Measurements from ENCODE around the gene CDK5RAP1.
"Not testable (repeated sequence)": the region's sequence is repeated elsewhere in the genome, so short reads cannot be mapped to it uniquely, and the experiment has no call there.

Gene CDK5RAP1, protein sequence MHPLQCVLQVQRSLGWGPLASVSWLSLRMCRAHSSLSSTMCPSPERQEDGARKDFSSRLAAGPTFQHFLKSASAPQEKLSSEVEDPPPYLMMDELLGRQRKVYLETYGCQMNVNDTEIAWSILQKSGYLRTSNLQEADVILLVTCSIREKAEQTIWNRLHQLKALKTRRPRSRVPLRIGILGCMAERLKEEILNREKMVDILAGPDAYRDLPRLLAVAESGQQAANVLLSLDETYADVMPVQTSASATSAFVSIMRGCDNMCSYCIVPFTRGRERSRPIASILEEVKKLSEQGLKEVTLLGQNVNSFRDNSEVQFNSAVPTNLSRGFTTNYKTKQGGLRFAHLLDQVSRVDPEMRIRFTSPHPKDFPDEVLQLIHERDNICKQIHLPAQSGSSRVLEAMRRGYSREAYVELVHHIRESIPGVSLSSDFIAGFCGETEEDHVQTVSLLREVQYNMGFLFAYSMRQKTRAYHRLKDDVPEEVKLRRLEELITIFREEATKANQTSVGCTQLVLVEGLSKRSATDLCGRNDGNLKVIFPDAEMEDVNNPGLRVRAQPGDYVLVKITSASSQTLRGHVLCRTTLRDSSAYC

DNA sequence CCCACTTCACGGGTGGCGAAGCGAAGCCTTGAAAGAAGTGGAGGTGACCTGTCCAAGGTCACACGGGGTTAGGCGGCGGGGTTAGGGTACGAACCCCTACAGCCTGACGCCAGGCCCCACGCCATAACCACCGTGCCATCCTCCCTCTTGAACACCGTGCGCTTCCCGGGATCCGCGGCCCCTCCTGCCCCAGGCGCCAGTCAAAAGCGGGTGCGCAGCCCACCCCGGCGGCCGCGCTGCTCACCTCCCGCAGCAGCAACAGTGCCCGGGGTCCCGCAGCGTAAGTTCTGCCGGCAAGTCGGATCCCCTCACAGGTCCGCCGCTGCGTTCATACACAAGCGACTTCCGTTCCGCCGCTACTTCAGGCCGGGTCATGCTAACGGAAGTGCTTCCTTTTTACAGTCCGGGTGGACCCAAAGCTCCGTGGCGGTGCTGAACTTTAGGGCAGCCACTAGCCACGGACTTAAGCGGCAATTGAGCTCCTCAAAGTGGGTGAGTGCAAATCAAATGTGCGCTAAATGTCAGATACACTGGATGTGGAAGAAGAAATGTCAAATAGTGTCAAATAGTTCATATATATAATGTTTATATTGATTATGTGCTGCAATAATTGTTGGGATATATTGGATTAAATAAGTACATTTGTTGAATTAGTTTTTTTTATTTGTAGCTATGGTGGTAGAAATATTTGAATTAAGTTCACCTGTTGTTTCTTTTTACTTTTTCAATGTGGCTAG, at the start of gene CDK5RAP1:
CDK5RAP1 (minus strand) TSS at position 336 of the 737 bp plus-strand sequence. CDS start 4,455 bp downstream, outside the sequence.
- DNase-seq (ENCODE audit: low spot score) = peak; percentile 93

- DNase-seq (ENCODE audit: low spot score) = peak; percentile 52
These were observed 49.5 kb upstream of the CDK5RAP1 start for GRCh38 chr20:33450867-33451266.

- no peak for DNase-seq (ENCODE audit: low spot score)
These were observed 44.7 kb upstream of the CDK5RAP1 start for GRCh38 chr20:33445881-33446625.

DNA sequence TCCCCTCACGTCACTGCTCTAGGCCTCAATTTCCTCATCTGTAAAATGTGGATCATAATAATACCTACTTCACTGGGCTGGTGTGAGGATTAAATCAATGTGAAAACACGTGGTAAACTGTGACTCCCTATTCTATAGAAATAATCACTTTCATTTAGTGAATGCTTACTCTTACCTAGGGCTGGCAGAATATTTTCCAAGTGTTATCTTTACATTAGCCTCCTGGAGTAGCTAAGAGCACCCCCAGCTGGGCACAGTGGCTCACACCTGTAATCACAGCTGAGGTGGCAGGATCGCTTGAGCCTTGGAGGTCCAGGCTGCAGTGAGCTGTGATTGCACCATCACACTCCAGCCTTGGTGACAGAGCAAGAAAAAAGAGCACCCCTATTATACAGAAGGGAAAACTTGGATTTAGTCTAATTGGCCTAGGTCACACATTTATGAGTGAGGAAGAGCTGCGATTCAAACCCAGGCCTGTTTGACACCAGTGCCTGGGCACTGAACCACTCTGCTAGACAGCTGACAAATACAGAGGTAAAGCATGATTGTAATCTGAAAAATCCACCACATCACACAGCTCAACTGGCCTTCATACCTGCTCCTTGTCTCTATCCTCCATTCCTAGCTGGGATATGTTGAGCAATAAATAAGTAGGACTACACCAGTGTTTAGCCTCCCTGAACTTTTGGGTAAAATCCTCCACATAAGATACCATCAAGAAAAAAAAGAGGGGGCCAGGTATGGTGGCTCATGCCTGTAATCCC, 43.7 kb upstream of the CDK5RAP1 start:
- no peak for DNase-seq (ENCODE audit: low spot score)

GRCh38 chr20:33443512-33444239, 42.4 kb upstream of the CDK5RAP1 start, which contains the start of gene SNTA1:
TSS of gene SNTA1 (minus strand) at chr20:33443763. CDS start at chr20:33443620, 143 bp downstream.
- DNase-seq (ENCODE audit: low spot score) = peak; percentile 96

DNA sequence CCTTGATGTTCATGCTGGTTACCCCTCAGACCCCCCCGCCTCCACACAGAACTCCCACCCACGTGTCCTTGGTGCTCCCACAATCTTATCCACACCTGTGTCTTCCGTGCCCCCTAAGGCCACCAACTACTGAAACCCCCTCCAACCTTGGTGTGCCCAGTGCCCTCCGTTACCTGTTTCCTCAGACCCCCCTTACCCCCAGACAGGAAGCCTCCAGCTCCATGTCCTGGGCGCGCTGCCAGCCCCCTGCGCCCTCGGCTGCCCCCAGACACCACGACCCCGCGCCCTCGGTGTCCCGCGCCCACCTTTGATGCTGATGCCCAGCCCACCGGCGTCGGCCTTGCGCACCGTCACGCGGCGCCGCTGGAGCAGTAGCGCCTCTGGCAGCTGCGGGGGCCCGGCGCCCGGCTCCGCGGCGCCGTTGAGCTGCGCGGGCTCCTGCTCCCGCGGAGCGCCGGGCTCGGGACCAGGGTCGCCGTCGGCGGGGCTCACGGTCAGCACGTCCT, 41.7 kb upstream of the CDK5RAP1 start:
- DNase-seq (ENCODE audit: low spot score) = no peak

- DNase-seq (ENCODE audit: low spot score) = no peak
These were observed 41.1 kb upstream of the CDK5RAP1 start for GRCh38 chr20:33442136-33443005.

GRCh38 chr20:33441142-33441955, 40.0 kb upstream of the CDK5RAP1 start:
- no peak for DNase-seq (ENCODE audit: low spot score)

DNA sequence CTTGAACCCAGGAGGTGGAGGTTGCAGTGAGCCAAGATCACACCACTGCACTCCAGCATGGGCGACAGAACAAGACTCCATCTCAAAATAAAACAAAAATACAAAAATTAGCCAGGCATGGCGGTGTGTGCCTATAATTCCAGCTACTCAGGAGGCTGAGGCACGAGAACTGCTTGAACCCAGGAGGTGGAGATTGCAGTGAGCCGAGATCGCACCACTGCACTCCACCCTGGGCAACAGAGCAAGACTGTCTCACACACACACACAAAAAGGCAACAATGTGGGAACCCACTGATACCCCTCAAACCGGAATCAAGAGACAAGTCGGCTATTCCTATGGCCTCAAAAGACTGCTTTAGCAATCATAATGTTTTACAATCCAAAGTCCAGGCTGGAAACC, 39.2 kb upstream of the CDK5RAP1 start:
- not testable (repeated sequence) for DNase-seq (ENCODE audit: low spot score)

DNA sequence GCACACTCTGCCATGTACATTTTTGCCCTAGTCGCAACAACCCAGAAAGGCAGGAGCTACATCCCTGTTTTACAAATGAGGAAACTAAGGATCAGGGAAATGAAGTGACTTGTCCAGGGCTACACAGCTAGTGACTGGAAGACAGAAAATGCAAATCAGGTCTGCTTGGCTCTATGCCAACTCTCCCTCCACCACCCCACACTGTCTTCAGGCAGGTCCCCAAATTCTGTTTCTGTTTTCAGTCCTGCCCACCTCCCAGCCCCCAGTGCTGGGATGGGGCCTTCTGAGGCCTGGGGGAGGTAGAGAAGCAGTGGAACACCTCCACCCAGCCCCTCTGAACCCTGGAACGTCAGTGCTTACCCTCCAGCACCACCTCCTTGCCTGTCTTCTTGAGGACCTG, 37.2 kb upstream of the CDK5RAP1 start:
- no peak for DNase-seq (ENCODE audit: low spot score)

GRCh38 chr20:33437141-33437911, 36.0 kb upstream of the CDK5RAP1 start:
- DNase-seq (ENCODE audit: low spot score) = peak; percentile 55

GRCh38 chr20:33434434-33434833, 33.1 kb upstream of the CDK5RAP1 start:
- no peak for DNase-seq (ENCODE audit: low spot score)

GRCh38 chr20:33433465-33434234, 32.3 kb upstream of the CDK5RAP1 start:
- DNase-seq (ENCODE audit: low spot score) = peak; percentile 81

DNA sequence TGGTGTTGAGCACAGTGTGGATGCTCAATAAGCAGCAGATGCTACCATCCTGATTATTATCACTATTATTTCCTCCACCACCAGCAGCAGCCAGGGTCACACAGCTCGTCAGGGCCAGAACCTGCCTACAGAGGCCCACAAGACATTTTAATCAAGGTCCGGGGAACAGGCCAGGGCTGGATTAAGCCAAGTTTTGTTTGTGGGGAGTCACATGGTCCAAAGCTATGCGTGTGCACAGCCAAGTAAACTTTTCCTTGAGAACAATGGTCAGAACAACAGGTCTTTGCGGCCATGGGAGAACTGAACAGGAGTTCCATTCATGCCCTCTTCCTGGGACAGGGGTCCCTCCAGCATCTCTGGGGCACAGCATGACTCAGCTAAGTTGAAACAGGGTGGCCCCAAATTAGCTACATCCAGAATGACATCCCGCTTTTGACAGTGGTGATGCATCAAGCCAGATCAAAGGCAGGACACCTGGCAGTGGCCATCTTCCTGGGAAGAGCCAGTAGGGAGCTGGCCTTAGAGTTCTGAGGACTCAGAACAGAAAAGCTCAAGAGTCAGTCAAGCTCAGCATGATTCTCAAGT, 30.6 kb upstream of the CDK5RAP1 start:
- DNase-seq (ENCODE audit: low spot score) = peak; percentile 39

GRCh38 chr20:33423875-33424274, 22.6 kb upstream of the CDK5RAP1 start:
- DNase-seq (ENCODE audit: low spot score) = not testable (repeated sequence)

DNA sequence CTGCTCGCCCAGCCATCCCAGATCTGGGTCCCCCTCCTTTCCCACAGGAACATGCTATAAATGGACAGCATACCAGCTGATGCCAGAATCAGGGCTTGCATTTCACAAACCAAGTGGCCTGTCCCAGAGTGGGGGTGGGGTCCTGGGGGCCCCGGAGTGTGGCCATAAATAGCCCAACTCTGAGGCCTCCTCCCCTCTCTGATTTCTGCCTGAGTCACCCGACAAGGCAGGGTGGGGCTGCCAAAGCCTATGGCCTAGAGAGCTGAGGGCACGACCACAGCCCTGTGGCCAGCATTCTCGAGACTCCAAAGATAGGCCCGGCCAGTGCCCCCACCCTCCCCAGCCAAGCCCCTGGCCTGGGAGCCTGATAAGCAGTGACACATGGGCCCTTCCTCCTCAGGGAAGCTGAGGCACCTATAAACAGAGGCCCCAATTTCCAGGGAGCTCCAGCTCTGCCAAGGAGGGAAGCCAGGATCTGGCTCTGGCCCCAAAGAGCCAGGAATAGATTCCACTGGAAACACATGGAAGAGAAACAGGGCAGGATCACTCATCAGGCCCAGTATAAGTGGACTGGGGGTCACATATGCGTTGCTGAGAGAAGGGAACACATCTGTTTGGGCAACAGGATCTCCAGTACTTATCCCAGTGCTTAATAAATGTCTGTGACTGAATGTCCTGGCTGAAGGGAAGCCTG, 22.0 kb upstream of the CDK5RAP1 start:
- peak; percentile 93 for DNase-seq (ENCODE audit: low spot score)
